DMS114 treated with DMSO at 0.1 percent for 48 hours (cell line): ENCODE data around the gene KCNAB2.
"Not testable (repeated sequence)": the region's sequence is repeated elsewhere in the genome, so short reads cannot be mapped to it uniquely, and the experiment has no call there.

Experiments
- DNase-seq: peaks from one replicate; lab custom pipeline; 2025; ENCODE audit not compliant: unreplicated experiment; lab: John Stamatoyannopoulos, UW

Gene KCNAB2

DNA sequence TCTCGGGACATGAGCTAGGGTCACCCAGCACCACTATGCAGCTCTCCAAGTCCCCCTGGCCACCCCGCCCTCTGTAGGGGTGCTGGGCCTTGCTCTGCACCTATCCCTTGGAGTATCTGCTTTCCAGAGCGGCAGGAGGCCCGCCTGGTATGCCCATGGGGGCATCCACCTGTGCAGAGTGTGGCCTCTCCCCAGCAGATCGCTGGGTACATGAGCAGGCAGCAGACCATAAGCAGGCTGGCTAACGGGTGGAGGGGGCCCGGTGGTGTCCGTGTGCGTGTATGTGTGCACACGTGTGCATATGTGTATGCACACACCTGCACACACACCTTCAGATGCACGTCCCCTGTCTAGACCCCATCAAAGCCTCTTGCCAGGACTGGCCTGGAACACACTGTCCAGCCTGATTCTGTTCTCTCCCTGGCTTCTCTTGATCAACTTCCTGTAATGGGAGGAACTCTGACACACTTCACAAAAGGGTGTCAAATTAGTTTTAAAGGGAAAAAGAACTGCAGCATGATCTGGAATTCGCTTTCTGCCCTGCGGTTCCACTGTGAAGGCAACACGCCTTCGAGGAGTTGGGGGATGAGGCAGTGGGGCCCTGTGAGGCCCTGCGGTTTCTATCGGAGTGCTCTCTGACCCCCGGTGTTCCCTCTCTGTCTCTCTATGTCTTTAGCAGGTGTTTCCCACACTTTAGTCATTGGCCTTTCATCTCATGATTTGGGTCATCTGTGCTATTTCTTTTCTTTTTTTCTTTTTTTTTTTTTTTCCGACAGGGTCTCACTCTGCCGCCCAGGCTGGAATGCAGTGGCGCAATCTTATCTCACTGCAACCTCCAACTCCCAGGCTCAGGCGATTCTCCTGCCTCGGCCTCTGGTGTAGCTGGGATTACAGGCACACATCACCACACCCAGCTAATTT, 36.3 kb upstream of the KCNAB2 start:
- DNase-seq = no peak

DNA sequence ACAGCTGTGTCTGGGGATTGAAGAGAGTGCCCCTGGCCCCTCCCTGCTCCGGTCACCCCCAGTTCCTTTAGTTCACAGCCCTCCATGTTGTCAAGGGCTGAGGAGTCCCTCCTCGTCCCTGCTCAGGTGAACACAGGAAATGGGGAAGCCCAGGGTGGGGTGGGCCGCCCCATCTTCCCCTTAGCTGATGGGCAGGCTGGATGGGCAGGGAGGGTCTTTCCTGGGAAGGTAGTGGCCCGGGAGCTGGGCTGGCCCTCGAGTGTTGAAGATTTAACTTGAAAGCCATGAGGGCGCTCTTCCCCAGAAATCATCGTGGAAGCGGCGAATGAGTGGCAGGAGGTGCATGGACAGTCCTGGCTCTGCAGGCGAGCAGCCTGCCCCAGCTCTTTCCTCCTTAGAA, 35.1 kb upstream of the KCNAB2 start:
- DNase-seq = no peak

DNA sequence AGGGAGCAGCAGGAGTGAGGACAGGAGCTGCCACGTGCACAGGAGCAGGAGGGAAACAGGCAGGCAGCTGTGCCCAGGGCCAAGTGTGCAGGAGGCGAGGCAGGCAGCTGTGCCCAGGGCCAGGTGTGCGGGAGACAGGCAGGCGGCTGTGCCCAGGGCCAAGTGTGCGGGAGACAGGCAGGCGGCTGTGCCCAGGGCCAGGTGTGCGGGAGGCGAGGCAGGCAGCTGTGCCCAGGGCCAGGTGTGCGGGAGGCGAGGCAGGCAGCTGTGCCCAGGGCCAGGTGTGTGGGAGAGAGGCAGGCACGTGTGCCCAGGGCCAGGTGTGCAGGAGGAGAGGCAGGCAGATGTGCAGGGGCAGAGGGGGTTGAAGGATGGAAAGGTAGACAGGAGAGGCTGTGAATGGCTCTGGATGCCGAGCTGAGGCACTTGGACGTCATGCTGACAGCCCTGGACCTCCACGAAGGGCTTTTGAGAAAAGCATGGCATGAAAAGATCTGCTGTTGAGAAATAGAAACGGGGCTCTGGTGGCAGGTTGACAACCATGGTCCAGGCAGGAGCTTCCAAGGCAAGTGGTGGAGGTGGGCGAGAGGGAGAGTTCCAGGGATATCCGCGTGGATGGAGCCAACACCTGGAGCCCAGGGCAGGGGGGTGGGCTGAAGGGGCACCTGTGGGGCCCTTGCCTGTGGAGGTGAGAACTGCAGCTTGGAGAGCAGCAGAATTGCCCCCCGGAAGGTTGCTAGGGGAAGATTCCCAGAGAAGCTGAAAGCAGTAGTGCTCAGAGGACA, 34.3 kb upstream of the KCNAB2 start:
- no peak for DNase-seq

DNA sequence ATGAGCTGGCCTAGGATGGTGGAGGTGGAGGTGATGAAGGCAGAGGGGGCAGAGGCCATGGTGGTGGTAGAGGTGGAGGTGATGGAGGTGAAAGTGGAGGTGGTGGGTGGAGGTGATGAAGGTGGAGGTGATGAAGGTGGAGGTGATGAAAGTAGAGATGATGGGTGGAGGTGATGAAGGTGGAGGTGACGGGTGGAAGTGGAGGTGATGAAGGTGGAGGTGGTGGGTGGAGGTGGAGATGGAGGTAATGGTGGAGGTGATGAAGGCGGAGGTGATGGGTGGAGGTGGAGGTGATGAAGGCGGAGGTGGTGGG, 33.8 kb upstream of the KCNAB2 start:
- no peak for DNase-seq

DNA sequence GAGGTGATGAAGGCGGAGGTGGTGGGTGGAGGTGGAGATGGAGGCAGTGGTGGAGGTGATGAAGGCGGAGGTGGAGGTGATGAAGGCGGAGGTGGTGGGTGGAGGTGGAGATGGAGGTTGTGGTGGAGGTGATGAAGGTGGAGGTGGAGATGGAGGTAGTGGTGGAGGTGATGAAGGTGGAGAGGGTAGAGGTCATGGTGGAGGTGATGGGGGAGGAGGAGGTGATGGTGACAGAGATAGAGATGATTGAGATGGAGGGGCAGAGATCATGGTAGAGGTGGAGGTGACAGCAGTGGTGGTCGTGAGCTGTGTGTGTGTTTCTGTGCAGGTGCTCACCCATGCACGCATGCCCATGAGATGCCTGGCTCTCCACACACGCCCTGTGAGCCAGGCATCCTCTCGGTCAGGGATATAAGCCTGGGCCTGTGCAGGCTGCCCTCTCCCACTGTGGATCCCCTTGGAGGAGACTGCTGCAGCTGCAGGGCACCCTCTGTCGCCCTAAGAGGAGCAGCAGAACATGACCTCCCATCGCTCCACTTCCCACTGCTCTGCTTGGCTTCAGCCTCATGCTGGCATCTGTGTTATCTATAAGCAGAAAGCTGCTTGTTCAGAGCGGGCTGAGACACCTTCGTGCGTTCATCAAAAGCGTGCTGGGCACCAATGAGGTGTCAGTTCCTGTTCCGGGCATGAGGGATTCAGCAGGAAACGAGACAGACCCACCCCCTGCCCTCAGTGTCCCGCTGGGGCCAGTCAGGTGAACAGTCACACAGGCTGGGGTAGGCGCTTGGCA, 33.0 kb upstream of the KCNAB2 start:
- DNase-seq = no peak

DNA sequence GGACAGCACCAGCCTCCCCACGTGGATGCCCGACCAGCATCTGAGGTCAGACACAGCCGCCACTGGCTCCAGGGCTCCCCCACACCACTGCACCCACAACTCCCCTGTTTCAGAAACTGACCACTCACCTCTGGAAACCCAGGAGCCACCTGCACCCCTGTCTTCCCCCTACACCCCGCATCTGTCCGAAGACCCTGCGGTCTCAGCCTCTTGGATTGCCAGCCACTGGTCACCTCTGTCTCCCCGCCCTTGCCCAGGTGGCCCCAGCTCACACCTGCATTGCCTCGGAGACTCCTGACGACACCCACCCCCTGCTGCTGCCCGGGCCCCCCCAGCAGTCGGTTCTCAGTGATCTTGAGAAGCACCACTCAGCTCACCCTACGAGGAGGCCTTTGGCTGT, 32.2 kb upstream of the KCNAB2 start:
- DNase-seq = no peak

DNA sequence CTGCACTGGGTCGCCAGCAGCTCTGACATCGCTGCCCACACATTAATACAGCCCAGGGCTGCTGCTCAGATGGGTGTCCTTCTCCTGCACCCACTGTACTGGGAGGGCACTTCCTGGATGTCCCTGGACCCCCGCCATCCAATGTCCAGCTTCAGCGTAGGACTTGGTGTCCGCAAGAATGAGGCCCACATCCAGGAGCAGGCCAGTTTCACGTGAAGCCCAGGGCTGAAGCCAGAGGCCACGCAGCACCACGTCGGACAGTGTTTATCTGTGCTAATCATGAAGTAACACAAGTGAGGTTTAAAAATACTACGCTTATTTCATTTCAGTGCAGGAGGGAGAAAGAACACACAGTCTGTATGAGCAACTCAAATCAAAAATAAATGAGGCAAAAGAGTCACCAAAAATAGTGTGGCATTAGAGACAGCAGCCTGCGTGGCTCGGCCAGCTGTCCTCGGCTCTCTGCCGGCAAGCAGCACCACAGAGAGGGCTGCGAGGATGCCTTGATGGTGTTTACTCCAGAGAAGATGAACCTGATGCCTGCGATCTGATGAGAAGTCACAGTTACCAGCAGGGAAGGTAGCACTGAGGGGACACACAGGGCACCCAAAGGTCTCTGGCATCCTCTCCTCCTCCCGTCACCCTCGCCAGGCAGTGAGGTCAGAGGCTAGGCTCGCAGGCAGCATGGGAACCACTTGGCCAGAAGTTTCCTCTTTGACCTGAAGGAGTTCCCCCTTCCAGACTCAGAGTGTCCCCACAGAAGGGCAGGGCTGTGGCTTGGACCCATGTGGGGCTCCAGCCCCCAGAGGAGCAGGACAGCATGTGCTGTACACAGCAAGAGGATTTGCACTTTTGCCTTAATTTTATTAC, 31.3 kb upstream of the KCNAB2 start:
- no peak for DNase-seq

DNA sequence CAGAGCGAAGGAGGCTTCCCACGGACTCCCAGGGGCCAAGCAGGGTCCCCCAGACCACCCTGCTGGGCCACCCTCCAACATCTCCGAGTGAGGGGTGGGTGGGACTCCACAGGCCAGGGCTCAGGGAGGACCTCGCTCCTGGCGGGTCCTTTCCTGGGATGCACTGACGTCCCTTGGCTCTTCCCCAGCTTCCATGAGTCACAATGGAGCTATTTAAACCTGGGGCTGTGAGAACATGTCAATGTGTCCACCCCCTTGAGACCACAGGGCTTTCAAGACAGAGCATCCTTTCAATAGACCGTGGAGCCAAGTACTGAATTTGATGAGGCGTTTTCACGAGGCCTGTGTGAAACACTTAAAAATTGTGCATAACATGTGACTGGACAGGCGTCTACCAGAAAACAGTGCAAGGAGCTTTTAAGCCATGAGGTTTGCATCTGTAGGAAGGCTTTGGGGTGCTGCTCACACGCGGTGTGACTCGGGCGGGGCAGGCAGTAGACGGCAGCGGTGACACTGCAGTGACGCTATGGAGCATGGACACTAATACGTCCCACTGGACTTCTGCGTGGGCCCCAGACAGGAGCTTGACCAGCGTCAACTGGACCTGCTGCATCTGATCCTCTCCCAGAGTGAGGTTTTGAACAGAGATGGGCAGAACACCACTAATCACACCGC, 29.4 kb upstream of the KCNAB2 start:
- no peak for DNase-seq

DNA sequence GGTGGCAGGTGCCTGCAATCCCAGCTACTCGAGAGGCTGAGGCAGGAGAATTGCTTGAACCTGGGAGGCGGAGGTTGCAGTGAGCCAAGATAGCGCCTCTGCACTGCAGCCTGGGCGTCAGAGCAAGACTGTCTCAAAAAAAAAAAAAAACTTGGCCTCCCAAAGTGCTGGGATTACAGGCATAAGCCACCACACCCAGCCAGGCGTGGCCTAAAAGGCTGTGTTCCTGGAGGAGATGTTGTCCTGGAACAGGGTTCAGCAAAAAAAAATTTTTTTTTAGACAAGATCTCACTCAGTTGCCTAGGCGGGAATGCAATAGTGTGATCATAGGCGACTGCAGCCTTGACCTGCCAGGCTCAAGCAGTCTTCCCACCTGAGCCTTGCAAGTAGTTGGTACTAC, 28.0 kb upstream of the KCNAB2 start:
- not testable (repeated sequence) for DNase-seq

DNA sequence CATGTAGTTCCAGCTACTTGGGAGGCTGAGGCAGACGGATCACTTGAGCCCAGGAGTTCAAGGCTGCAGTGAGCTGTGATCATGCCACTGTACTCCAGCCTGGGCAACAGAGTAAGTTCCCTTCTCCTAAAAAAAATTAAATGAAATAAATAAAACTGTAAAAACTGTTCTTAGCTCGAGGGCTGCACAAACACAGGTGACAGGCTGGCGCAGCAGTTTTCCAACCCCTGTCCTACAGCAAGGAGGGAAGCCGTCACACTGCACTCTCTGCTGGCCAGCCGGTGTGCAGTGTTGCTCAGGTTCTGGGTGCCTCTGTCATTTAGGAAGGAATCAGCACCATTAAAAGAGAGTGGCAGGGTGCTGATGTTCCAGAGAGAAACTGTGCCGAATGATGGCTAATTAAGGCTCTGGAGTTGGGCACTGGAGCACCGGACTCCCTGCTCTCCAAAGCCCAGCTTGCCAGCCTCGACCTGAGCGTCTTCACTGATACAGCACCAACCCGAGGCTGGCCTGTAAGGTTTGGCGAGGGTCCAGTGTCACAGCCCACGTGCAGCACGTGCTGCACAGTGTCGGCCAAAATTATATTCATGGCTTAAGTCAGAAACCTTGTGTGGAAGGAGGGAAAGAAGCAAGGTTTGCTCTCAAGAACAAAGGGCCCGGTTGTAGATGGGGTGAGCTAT, 26.4 kb upstream of the KCNAB2 start:
- DNase-seq = no peak

DNA sequence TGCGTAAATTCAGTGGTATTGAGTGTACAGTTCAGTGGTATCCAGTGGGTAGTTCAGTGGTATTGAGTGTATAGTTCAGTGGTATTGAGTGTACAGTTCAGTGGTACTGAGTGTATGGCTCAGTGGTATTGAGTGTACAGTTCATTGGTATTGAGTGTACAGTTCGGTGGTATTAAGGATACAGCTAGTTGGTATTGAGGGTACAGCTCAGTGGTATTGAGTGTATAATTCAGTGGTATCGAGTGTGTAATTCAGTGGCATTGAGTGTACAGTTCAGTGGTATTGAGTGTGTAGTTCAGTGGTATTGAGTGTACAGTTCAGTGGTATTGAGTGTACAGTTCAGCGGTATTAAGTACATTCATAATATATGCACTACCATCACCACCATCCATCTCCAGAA, 23.5 kb upstream of the KCNAB2 start:
- DNase-seq = no peak

DNA sequence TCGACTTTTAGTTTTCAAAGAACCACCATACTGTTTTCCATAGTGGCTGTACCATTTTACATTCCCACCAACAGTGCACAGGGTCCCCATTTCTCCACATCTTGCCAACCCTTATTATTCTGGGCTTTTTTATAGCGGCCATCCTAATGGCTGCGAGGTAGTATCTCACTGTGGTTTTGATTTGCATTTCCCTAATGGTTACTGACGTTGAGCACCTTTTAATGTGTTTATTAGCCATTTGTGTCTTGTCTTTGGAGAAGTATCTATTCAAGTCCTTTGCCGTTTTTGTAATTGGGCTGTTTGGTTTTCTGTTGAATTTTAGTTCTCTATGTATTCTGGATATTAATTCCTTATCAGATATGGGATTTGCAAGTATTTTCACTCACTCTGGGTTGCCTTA, 22.3 kb upstream of the KCNAB2 start:
- DNase-seq = no peak

DNA sequence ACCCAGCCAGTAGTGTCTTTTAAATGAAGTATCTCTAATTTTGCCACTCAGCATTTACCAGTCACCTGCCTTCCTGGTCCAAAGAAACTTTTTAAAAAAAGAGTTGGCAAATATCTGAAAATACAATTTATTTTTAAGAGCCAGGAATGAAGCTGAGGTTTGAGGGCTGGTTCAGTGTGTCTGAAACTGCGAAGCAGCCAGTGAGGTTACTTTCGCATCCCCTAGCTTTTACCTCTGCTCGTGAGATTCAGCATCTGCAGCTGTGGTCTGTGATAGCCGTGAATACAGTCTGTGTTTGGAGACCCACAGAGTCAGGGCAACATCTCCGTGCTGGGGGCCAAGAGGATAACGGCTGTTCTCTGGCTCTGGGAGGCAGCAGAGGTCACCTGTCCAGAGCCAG, 21.3 kb upstream of the KCNAB2 start:
- DNase-seq = no peak

DNA sequence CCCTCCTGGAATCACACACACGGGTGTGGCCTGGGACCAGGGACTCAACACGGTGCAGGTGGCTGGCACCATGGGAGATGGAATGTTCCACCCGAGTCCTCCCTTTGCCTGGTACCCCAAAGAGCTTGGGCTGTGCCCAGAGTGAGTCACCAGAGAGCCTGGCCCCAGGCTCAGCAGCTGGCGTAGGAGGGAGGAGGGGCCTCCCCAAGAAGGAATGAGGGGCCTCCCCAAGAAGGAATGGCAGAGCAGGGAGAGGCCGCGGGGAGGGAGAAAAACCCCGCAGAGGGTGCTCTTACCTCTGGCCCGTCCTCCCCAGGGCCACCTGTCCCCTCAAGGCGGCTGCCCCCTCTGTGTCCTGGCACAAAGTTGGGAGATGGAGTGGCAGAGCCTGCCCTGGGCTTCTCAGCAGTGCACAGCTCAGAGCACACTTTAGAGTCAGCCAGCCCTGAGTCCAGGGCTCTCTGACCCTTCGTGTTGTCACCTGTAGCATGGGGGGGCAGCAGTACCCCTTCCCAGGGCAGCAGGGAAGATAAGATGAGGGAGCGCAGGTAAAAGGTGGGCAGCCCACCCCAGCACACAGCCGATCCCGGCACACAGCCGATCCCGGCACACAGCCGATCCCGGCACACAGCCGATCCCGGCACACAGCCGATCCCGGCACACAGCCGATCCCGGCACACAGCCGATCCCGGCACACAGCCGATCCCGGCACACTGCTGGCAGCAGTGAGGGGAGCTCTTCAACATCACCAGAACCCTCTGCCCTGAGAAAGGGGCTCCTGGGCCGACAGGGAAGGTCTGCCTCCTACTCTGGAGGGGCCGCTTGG, 20.2 kb upstream of the KCNAB2 start:
- no peak for DNase-seq

DNA sequence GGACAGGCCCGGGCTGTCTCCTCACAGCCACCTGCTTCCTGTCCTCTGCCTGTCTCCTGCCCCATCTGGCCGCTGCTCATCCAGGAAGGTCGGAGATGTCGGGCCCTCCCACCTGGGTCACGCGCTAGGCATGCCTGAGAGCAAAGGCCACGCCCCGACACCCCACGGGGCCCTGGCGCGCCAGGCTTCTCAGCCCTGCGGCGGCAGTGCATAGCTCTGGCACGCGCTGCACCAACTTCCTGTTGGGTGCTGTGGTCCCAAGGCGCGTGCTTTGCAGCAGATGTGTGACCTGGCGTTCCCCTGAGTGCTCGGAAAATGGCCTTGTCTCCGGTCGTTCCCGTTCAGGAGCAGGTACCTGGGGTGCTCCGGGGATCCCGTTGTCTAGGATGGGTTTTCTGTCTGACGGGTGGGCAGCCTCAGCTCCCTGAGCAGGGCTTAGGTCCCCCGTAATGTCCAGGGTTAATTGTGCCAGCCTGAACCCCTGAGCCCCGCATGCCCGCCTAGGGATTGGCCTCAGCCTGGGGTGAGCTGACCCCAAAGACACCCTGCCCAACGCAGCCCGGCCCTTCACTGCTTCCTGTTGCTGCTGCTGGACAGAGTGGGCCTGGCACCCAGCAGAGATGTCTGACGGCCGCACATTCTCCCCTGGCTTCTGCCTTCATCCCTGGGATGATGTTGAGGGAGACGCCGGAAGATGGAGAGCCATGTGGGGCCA, 19.4 kb upstream of the KCNAB2 start:
- no peak for DNase-seq

DNA sequence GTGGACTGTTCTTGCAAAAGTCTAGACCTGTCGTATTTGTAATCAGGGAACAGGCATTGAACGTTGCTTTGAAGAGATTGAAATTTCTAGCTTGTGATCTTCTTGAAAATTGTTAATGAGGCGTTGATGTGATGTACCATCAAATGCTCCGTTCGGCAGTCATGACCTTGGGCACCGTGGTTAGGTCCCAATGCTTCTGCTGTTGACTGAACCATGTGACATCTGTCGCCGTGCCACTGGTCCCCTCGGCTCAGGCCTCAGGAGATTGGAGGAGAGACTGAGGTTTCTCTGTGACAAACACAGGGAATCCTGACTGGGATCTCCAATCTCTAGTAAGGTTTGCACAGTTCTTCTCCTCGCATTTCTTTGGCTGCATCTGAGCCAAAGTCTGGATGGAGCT, 18.1 kb upstream of the KCNAB2 start:
- DNase-seq = no peak

DNA sequence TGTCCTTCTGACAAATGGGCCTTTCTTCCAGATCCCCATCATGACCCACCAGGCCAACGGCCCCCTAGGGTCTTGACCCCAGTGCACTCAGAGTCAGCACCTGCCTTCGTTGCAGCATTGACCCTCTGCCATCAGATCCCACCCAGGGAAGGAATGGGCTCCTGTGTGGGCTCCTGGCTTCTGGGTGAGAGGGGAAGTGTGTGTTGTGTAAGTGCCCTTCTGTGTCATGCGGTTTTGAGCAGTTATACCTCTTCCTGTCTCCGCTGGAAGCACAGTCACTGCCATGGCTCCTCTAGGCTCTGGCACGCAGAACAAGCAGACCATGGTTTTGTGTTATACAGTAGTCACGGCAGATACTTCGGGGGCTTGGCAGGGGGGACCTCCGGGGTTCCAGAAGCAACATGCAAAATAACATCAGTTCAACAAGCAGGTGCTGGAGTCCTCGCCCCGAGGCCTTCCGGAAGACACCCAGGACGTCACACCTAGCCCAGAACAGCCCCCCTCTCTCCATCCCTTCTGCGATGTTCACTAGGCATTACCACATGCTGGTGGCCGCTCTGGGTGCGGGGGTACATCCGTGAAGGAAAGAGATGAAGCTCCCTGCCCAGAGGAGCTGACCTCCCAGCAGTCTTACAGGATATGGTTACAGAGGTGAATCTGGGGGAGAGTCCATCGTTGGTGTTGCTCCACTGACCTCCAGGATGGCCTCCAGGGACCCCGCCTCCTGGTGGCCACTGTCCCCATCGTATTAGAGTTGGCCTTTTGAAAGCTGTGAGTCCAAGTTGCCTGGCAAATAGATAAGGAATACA, 17.4 kb upstream of the KCNAB2 start:
- no peak for DNase-seq
